ENCODE data around the gene MUCL3.
"Not testable (repeated sequence)": the region's sequence is repeated elsewhere in the genome, so short reads cannot be mapped to it uniquely, and the experiment has no call there.

Gene MUCL3

GRCh38 chr6:30902709-30903108 lies 38.1 kb upstream of the MUCL3 start:
- no peaks in the 10 kb centered on the region for H4K20me1 ChIP-seq (ENCODE audit: control insufficient read depth, insufficient read depth, low read depth, low read length)
- H3K9me2 ChIP-seq (replicated peaks; ENCODE audit: control insufficient read depth, low read length), result no peaks in the 10 kb centered on the region

GRCh38 chr6:30903236-30903635 lies 37.5 kb upstream of the MUCL3 start:
- Histone ChIP-seq H4K20me1 (ENCODE audit: control insufficient read depth, insufficient read depth, low read depth, low read length) (no peaks in the 10 kb centered on the region), H3K79me2 (ENCODE audit: control insufficient read depth, low read length) (peaks cover 2% of the 10 kb centered on the region), H3K27ac (ENCODE audit: low read depth, low read length) (no peak overlapping the region), H3K9me2 (replicated peaks; ENCODE audit: control insufficient read depth, low read length) (no peaks in the 10 kb centered on the region), H3K4me2 (ENCODE audit: low read length) (no peak overlapping the region), H3K4me1 (ENCODE audit: control insufficient read depth, low read length) (peaks cover 17% of the 10 kb centered on the region), H3K36me3 (ENCODE audit: control insufficient read depth, low read length) (peaks cover 5% of the 10 kb centered on the region), H3K27me3 (ENCODE audit: control insufficient read depth, low read length) (no peaks in the 10 kb centered on the region), H3K9me3 (ENCODE audit: control insufficient read depth, insufficient read depth, low read length) (no peaks in the 10 kb centered on the region), H3K4me3 (ENCODE audit: low read length) (no peak overlapping the region), H3F3A (ENCODE audit: control insufficient read depth, insufficient read depth) (peaks cover 5% of the 10 kb centered on the region; the same call in 1 of the 2 replicates)
- no peak for TF ChIP-seq EZH2phosphoT487 (IDR thresholded peaks at IDR 0.05; ENCODE audit: borderline replicate concordance, low read length)
- TF ChIP-seq, protein P1, sequence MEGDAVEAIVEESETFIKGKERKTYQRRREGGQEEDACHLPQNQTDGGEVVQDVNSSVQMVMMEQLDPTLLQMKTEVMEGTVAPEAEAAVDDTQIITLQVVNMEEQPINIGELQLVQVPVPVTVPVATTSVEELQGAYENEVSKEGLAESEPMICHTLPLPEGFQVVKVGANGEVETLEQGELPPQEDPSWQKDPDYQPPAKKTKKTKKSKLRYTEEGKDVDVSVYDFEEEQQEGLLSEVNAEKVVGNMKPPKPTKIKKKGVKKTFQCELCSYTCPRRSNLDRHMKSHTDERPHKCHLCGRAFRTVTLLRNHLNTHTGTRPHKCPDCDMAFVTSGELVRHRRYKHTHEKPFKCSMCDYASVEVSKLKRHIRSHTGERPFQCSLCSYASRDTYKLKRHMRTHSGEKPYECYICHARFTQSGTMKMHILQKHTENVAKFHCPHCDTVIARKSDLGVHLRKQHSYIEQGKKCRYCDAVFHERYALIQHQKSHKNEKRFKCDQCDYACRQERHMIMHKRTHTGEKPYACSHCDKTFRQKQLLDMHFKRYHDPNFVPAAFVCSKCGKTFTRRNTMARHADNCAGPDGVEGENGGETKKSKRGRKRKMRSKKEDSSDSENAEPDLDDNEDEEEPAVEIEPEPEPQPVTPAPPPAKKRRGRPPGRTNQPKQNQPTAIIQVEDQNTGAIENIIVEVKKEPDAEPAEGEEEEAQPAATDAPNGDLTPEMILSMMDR (IDR thresholded peaks at IDR 0.05; ENCODE audit: low read depth, low read length, poor library complexity, severe bottlenecking), result no peak

More at GRCh38 chr6:30902709-30903108, 38.1 kb upstream of the MUCL3 start:
- Histone ChIP-seq H3F3A (ENCODE audit: control insufficient read depth, insufficient read depth) (peaks cover 5% of the 10 kb centered on the region; the same call in 1 of the 2 replicates), H3K27ac (ENCODE audit: low read depth, low read length) (no peak overlapping the region), H3K27me3 (ENCODE audit: control insufficient read depth, low read length) (no peaks in the 10 kb centered on the region), H3K4me1 (ENCODE audit: control insufficient read depth, low read length) (peaks cover 17% of the 10 kb centered on the region), H3K9me3 (ENCODE audit: control insufficient read depth, insufficient read depth, low read length) (no peaks in the 10 kb centered on the region), H3K4me3 (ENCODE audit: low read length) (no peak overlapping the region), H3K79me2 (ENCODE audit: control insufficient read depth, low read length) (no peaks in the 10 kb centered on the region), H3K4me2 (ENCODE audit: low read length) (no peak overlapping the region), H3K36me3 (ENCODE audit: control insufficient read depth, low read length) (peaks cover 9% of the 10 kb centered on the region; the same call in 1 of the 2 replicates)
- TF ChIP-seq, protein P1 (IDR thresholded peaks at IDR 0.05; ENCODE audit: low read depth, low read length, poor library complexity, severe bottlenecking), result no peak
- TF ChIP-seq EZH2phosphoT487 (IDR thresholded peaks at IDR 0.05; ENCODE audit: borderline replicate concordance, low read length), result no peak

GRCh38 chr6:30907290-30907757 lies 33.4 kb upstream of the MUCL3 start:
- not testable (repeated sequence) for H3K27me3 ChIP-seq (ENCODE audit: control insufficient read depth, low read length); H4K20me1 ChIP-seq (ENCODE audit: control insufficient read depth, insufficient read depth, low read depth, low read length); H3K9me2 ChIP-seq (replicated peaks; ENCODE audit: control insufficient read depth, low read length); H3K27ac ChIP-seq (ENCODE audit: low read depth, low read length); H3K9me3 ChIP-seq (ENCODE audit: control insufficient read depth, insufficient read depth, low read length); H3F3A ChIP-seq (ENCODE audit: control insufficient read depth, insufficient read depth)
- peak overlapping the region; percentile 96 for H3K4me3 ChIP-seq (ENCODE audit: low read length)
- peaks cover 15% of the 10 kb centered on the region for H3K36me3 ChIP-seq (ENCODE audit: control insufficient read depth, low read length)
- H3K4me1 ChIP-seq (ENCODE audit: control insufficient read depth, low read length), result peaks cover 25% of the 10 kb centered on the region
- peaks cover 14% of the 10 kb centered on the region for H3K79me2 ChIP-seq (ENCODE audit: control insufficient read depth, low read length)
- peak overlapping the region; percentile 57 for H3K4me2 ChIP-seq (ENCODE audit: low read length)

DNA sequence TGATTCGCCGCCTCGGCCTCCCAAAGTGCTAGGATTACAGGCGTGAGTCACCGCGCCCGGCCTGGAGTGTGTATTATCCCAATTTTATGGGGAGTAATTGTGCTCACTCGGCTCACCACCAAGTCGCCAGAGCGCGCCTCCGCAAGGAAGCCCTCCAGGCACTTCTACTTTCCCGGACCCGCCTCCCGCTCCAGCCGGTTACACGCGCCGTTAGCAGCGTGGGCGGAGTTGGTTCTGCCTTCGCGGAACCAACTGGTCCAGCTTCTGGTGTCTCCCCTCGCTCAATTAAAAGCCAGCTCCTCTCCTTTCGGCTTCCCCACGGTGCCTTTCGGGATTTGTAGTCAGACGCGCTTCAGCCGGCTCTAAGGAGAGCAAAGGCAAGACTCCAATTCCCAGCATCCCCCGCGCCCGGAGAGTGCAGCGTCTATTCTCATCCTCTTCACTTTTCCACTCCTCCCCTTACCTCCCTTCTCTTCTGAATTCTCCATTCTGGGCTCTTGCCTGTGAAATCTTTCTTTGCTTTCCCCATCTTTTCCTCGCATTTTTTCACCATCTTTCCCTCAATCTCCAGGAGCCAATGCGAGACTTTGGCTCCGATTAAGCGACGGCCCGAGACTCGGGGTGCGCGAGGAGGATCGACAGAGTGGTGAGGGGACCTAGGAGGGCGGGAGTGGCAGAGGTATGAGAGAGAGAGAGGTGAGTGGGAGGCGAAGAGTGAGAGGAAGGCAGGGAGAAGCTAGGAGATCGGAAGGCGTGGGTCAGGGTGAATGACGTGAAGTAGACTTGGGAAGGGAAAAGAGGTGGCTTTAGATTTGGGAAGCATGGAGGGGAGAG lies 32.8 kb upstream of the MUCL3 start, which contains the start of gene GTF2H4:
TSS of gene GTF2H4 (plus strand) at position 450 of the 834 bp plus-strand sequence.
- no peaks in the 10 kb centered on the region for H4K20me1 ChIP-seq (ENCODE audit: control insufficient read depth, insufficient read depth, low read depth, low read length)
- no peak within 1 kb of the TSS for H3K27ac ChIP-seq (ENCODE audit: low read depth, low read length)

More for the DNA sequence above, 32.8 kb upstream of the MUCL3 start, which contains the start of gene GTF2H4:
- no peaks in the 10 kb centered on the region for H3K27me3 ChIP-seq (ENCODE audit: control insufficient read depth, low read length)
- peaks cover 5% of the 10 kb centered on the region; the same call in 1 of the 2 replicates for H3F3A ChIP-seq (ENCODE audit: control insufficient read depth, insufficient read depth)
- peaks cover 14% of the 10 kb centered on the region for H3K79me2 ChIP-seq (ENCODE audit: control insufficient read depth, low read length)
- no peaks in the 10 kb centered on the region for H3K9me2 ChIP-seq (replicated peaks; ENCODE audit: control insufficient read depth, low read length)
- peak within 1 kb of the TSS; percentile 96 for H3K4me3 ChIP-seq (ENCODE audit: low read length)
- H3K36me3 ChIP-seq (ENCODE audit: control insufficient read depth, low read length), result peaks cover 19% of the 10 kb centered on the region
- no peaks in the 10 kb centered on the region for H3K9me3 ChIP-seq (ENCODE audit: control insufficient read depth, insufficient read depth, low read length)
- H3K4me1 ChIP-seq (ENCODE audit: control insufficient read depth, low read length), result peaks cover 19% of the 10 kb centered on the region
- peak within 1 kb of the TSS; percentile 95 for H3K4me2 ChIP-seq (ENCODE audit: low read length)
- TF ChIP-seq EZH2phosphoT487 (IDR thresholded peaks at IDR 0.05; ENCODE audit: borderline replicate concordance, low read length), result no peak
- TF ChIP-seq, protein P1 (IDR thresholded peaks at IDR 0.05; ENCODE audit: low read depth, low read length, poor library complexity, severe bottlenecking), result no peak

All from DOHH2 (cell line).